ENCODE data around the gene TEC.
"Not testable (repeated sequence)": the region's sequence is repeated elsewhere in the genome, so short reads cannot be mapped to it uniquely, and the experiment has no call there.

The TEC gene

DNA sequence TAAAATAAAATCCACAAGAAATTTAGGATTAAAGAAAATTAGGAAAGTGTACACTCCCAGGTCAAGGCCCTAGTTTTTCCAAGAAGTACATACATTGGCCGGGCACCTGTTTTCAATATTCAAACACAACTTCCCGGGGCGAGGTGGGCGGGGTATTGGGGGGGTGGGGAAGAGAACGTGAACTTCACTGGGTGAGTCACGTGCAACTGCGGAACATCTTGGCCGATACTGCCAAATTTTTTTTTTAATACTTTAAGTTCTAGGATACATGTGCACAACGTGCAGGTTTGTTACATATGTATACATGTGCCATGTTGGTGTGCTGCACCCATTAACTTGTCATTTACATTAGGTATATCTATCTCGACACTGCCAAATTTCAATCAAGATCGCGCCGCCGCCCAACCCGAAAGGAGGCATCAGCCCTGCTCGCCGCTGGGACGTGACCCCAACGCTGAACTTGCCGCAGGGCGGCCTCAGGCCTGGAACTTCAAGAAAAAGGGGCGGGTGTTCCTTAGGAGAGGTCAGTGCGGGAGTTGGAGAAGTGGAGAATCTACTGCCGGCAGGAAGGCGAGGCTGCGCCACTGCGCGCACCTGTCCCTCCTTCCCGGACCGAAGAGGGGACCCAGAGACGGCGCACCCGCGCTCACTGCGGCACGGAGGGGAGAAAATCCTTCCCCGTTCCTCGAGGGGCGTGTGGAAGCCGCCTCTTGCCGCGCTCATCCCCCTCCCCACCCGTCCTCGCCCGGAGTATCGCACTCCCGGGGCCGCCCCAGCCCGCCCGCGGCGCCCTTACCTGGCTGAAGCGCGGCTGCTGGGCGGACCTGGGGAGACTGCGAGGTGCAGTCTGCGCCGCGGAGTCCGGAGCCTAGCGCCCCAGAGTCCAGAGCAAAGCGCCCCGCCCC lies at the start of gene TEC:
Gene TEC, minus strand, starts transcription at position 883 of the 905 bp plus-strand sequence. CDS start 41,224 bp downstream, outside the sequence.
- peaks cover 10% of the 10 kb centered on the region for H3F3A ChIP-seq (ENCODE audit: low read depth)
- peak within 1 kb of the TSS; percentile 99 for H3K4me2 ChIP-seq (ENCODE audit: low read depth, low read length, poor library complexity, severe bottlenecking)
- H3K9me3 ChIP-seq (ENCODE audit: insufficient read depth, low read depth, low read length): no peaks in the 10 kb centered on the region
- H3K36me3 ChIP-seq (ENCODE audit: insufficient read depth, low read length): no peaks in the 10 kb centered on the region
- H3K9ac ChIP-seq (ENCODE audit: low read depth, low read length, poor library complexity, severe bottlenecking): peak within 1 kb of the TSS; percentile 80
- H3K4me1 ChIP-seq (ENCODE audit: insufficient read depth, low read length, poor library complexity, severe bottlenecking): peaks cover 68% of the 10 kb centered on the region
- H3K27me3 ChIP-seq (ENCODE audit: insufficient read depth, low read length, poor library complexity, severe bottlenecking): no peaks in the 10 kb centered on the region
- peaks cover 56% of the 10 kb centered on the region for H3K79me2 ChIP-seq (ENCODE audit: insufficient read depth, low read length)
- peak within 1 kb of the TSS; percentile 94 for H3K4me3 ChIP-seq (ENCODE audit: low read length, poor library complexity, severe bottlenecking)
- H2AFZ ChIP-seq (ENCODE audit: low read length): peak within 1 kb of the TSS; percentile 86
- H3K9me2 ChIP-seq (replicated peaks; ENCODE audit: low read depth, low read length): no peaks in the 10 kb centered on the region
- peaks cover 41% of the 10 kb centered on the region for H4K20me1 ChIP-seq (ENCODE audit: insufficient read depth, low read length, poor library complexity, severe bottlenecking)
- TF ChIP-seq EZH2phosphoT487 (IDR thresholded peaks at IDR 0.05; ENCODE audit: borderline replicate concordance): no peak
- TF ChIP-seq, protein P1, sequence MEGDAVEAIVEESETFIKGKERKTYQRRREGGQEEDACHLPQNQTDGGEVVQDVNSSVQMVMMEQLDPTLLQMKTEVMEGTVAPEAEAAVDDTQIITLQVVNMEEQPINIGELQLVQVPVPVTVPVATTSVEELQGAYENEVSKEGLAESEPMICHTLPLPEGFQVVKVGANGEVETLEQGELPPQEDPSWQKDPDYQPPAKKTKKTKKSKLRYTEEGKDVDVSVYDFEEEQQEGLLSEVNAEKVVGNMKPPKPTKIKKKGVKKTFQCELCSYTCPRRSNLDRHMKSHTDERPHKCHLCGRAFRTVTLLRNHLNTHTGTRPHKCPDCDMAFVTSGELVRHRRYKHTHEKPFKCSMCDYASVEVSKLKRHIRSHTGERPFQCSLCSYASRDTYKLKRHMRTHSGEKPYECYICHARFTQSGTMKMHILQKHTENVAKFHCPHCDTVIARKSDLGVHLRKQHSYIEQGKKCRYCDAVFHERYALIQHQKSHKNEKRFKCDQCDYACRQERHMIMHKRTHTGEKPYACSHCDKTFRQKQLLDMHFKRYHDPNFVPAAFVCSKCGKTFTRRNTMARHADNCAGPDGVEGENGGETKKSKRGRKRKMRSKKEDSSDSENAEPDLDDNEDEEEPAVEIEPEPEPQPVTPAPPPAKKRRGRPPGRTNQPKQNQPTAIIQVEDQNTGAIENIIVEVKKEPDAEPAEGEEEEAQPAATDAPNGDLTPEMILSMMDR (conservative IDR thresholded peaks at IDR 0.05; ENCODE audit: low read length): no peak

DNA sequence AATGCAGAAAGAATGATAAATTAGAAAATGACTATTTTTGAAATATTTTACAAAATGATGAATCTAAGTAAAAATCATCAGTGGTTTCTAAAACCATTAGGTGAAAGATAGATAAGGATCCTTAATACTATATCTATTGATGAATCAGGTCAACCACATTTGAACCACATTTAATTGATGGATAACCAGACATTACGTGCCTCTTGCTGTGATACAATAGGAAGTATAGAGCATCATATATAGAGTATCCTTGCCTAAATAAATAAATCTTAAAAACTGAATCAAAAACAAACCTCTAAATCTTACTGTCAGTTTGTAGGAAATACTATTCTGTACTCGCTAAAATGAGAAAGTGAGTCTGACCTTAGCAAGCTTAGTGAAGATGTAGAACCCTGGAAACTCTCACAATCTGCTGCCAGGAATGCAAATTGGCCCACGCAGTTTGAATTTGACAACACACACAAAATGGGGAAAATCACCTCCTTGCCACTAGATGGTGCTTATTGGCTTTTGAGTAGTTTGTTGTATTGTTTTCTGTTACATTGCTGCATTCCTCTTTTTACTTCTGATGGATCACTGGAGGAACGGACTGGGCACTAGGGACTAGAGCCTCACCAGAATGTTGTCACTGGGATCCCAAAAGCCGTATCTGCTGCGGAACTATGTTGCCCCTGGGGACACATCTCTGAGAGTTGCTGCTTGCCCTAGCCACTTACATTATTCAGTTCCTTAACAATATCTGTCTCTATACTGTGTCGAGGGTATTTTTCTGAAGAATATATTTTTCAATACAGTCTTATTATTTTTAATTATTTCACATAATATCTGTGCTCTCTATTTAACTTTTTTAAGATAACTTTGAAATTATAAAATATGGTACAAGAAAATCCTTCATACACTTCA lies 46.3 kb upstream of the TEC start:
- H2AFZ ChIP-seq (ENCODE audit: low read length): no peak overlapping the region
- H3K36me3 ChIP-seq (ENCODE audit: insufficient read depth, low read length): no peaks in the 10 kb centered on the region

DNA sequence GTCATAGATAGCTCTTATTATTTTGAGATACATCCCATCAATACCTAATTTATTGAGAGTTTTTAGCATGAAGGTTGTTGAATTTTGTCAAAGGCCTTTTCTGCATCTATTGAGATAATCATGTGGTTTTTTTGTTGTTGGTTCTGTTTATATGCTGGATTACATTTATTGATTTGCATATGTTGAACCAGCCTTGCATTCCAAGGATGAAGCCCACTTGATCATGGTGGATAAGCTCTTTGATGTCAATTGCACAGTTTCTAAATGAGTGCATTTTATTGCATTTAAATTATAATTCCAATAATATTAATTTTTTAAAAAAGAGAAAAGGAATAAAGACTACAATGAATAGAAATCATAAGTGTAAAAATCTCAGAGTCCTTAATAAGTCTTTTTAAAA lies 45.1 kb upstream of the TEC start:
- not testable (repeated sequence) for H3K4me3 ChIP-seq (ENCODE audit: low read length, poor library complexity, severe bottlenecking); H3F3A ChIP-seq (ENCODE audit: low read depth); H3K9me3 ChIP-seq (ENCODE audit: insufficient read depth, low read depth, low read length); H2AFZ ChIP-seq (ENCODE audit: low read length); H4K20me1 ChIP-seq (ENCODE audit: insufficient read depth, low read length, poor library complexity, severe bottlenecking); H3K4me2 ChIP-seq (ENCODE audit: low read depth, low read length, poor library complexity, severe bottlenecking); H3K79me2 ChIP-seq (ENCODE audit: insufficient read depth, low read length); H3K9me2 ChIP-seq (replicated peaks; ENCODE audit: low read depth, low read length); H3K27me3 ChIP-seq (ENCODE audit: insufficient read depth, low read length, poor library complexity, severe bottlenecking); H3K9ac ChIP-seq (ENCODE audit: low read depth, low read length, poor library complexity, severe bottlenecking); H3K36me3 ChIP-seq (ENCODE audit: insufficient read depth, low read length); H3K4me1 ChIP-seq (ENCODE audit: insufficient read depth, low read length, poor library complexity, severe bottlenecking)

More for the DNA sequence above, 46.3 kb upstream of the TEC start:
- Histone ChIP-seq H3K9me3 (ENCODE audit: insufficient read depth, low read depth, low read length) (no peaks in the 10 kb centered on the region), H3F3A (ENCODE audit: low read depth) (no peaks in the 10 kb centered on the region), H3K27me3 (ENCODE audit: insufficient read depth, low read length, poor library complexity, severe bottlenecking) (no peaks in the 10 kb centered on the region), H3K4me1 (ENCODE audit: insufficient read depth, low read length, poor library complexity, severe bottlenecking) (no peaks in the 10 kb centered on the region), H3K9me2 (replicated peaks; ENCODE audit: low read depth, low read length) (no peaks in the 10 kb centered on the region), H3K4me2 (ENCODE audit: low read depth, low read length, poor library complexity, severe bottlenecking) (no peak overlapping the region), H3K79me2 (ENCODE audit: insufficient read depth, low read length) (no peaks in the 10 kb centered on the region), H4K20me1 (ENCODE audit: insufficient read depth, low read length, poor library complexity, severe bottlenecking) (no peaks in the 10 kb centered on the region), H3K4me3 (ENCODE audit: low read length, poor library complexity, severe bottlenecking) (no peak overlapping the region), H3K9ac (ENCODE audit: low read depth, low read length, poor library complexity, severe bottlenecking) (no peak overlapping the region)
- TF ChIP-seq EZH2phosphoT487 (IDR thresholded peaks at IDR 0.05; ENCODE audit: borderline replicate concordance): no peak
- TF ChIP-seq, protein P1 (conservative IDR thresholded peaks at IDR 0.05; ENCODE audit: low read length): peak; percentile 81

All from Loucy (cell line).